SIG-M5 (cell line): Measurements from ENCODE around the gene IFNA17.
"Not testable (repeated sequence)": the region's sequence is repeated elsewhere in the genome, so short reads cannot be mapped to it uniquely, and the experiment has no call there.

Experiments used
- DNase-seq: peaks from one replicate; lab custom pipeline; 2025; lab: John Stamatoyannopoulos, UW

Gene IFNA17

DNA sequence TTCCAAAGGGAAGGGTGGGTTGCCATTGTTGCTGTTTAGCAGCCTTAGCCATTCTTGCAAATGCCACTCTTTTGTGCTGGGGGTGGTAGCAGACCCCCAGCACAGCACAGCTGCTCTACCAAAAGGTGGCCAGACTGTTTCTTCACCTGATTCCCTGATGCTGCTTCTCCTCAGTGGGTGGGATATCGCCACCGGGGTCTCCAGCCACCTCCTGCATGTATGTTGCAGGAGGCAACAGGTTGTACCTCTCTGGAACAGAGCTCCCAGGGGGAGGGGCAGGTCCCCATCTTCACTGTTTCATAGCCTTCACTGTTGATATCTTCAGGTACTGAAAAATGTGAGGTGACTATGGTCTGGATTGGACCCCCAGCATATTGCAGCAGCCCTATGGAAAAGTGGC, 17.2 kb downstream of the IFNA17 start:
- not testable (repeated sequence) for DNase-seq

DNA sequence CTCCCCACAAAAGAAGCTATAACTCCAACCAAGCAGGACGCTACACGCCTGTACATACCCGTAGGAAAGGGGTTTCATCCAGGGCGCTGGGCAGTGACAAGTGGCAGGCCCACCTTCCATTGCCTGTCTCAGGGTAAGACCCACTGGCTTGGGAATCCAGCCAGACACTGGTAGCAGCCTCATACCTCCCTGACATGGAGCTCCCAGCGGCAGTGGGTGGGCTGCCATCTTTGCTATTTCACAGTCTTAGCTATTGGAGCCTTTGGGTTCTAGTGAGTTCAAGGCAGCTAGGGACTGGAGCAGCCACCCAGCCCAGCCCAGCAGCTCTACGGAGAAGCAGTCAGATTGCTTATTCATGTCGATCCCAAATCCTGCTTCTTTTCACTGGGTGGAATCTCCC, 17.7 kb downstream of the IFNA17 start:
- DNase-seq: no peak

DNA sequence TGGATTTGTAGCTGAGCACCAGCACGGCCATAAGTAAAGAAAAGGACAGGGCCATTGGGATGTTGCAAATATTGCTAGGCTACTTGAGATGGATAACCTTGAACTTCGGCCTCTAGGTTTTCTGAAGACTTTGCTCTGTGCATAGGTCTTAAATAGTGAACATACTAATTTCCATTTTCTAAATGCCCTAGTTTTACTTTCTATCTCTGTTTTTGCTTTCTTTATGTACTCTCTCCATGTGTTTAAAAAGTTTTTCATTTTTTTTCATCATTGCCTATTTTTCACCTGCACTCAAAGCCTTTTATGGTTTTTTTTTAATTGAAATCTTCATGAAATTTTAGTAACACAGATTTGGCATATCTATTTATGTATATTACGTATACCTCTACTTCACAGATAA, 21.0 kb downstream of the IFNA17 start, which contains the start of gene IFNA10:
TSS of gene IFNA10 (minus strand) at position 101 of the 400 bp plus-strand sequence. CDS start at position 55, 46 bp downstream.
- DNase-seq: not testable (repeated sequence)

DNA sequence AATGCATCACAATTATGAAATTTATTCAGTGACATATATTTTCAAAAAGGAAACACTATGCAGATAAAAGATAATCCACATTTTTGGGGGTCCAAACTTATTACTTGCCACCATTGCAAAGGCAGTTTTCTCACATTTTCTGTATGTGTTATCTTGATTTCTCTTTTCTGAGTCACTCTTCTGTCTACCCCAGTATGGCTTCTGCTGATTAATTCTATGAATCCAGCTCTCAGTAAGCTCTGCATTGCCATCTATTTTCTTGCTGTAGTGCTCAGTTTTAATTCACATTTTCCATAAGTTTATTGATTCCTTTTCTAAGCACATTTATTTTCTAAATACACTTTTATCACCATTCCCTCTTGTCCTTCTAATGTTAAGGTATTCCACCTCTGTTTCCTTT, 22.8 kb downstream of the IFNA17 start:
- no peak for DNase-seq

DNA sequence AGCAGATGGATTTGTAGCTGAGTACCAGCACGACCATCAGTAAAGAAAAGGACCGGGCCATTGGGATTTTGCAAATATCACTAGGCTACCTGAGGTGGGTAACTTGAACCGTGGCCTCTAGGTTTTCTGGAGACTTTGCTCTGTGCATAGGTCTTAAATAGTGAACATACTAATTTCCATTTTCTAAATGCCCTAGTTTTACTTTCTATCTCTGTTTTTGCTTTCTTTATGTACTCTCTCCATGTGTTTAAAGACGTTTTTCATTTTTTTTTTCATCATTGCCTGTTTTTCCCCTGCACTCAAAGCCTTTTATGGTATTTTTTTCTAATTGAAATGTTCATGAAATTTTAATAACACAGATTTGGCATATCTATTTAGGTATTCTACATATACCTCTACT, 25.9 kb downstream of the IFNA17 start, which contains the start of gene IFNA7:
TSS of gene IFNA7 (minus strand) at position 101 of the 400 bp plus-strand sequence. CDS start at position 61, 40 bp downstream.
- DNase-seq: not testable (repeated sequence)

GRCh38 chr9:21194867-21195776, 32.9 kb downstream of the IFNA17 start:
- DNase-seq: not testable (repeated sequence)

GRCh38 chr9:21187487-21187886, 40.5 kb downstream of the IFNA17 start, which contains the start of gene IFNA4:
IFNA4 (minus strand) TSS chr9:21187587; CDS start chr9:21187531, 56 bp downstream.
- DNase-seq: not testable (repeated sequence)

- not testable (repeated sequence) for DNase-seq
These were observed 44.9 kb downstream of the IFNA17 start for GRCh38 chr9:21182810-21183736.
